H1 (cell line): ENCODE measurements around the gene RIMBP2. TPM values are rescaled to one million over a fixed set of nuclear protein-coding genes. Genes with fewer than 3 reads are reported as not detected.

Experiments used
- CTCF ChIA-PET: fragments of 300-600 bp; sonication (Branson Sonifier 250); formaldehyde crosslinking; loops from one replicate; lab custom pipeline; 2021; ENCODE audit not compliant: partially characterized antibody; lab: Charles Lee
- POLR2A ChIA-PET: fragments of 300-600 bp; sonication (Branson Sonifier 250); formaldehyde crosslinking; loops from one replicate; lab custom pipeline; 2021; ENCODE audit warnings: inconsistent platforms; ENCODE audit not compliant: partially characterized antibody; lab: Charles Lee
- DNase-seq, 2 experiments: peaks; one replicate each; pipeline versions ENCODE4 v3.0.0 to v3.0.0-alpha.2; 2010 to 2022; ENCODE audit warnings: low spot score in 2 of 2, low read depth in 1 of 2, mixed read lengths in 1 of 2
- FAIRE-seq: peaks from 2 replicates; lab custom pipeline; 2011; peaks lifted over from hg19 to GRCh38; lab: Jason Lieb, UNC
- H2AFZ ChIP-seq: 2 replicates; pipeline ENCODE4 v1.8.1; 2012; ENCODE audit warnings: low read length, inconsistent platforms
- H2AK5ac ChIP-seq: 2 replicates; pipeline ENCODE4 v1.6.1; 2013; ENCODE audit warnings: low read depth, low read length
- H2BK120ac ChIP-seq: replicated peaks from 2 replicates; pipeline ENCODE3; 2013; ENCODE audit warnings: low read depth, low read length, inconsistent platforms
- H2BK12ac ChIP-seq: 2 replicates; pipeline ENCODE4 v1.6.1; 2013; ENCODE audit warnings: low read depth, low read length
- H2BK15ac ChIP-seq: 2 replicates; pipeline ENCODE4 v1.6.1; 2013; ENCODE audit warnings: low read length
- H2BK20ac ChIP-seq: 2 replicates; pipeline ENCODE4 v1.6.1; 2013; ENCODE audit warnings: low read length
- H2BK5ac ChIP-seq: 2 replicates; pipeline ENCODE4 v1.6.1; 2013; ENCODE audit warnings: low read depth, low read length
- H3K14ac ChIP-seq: 2 replicates; pipeline ENCODE4 v1.6.1; 2013; ENCODE audit warnings: inconsistent platforms; ENCODE audit not compliant: insufficient read length
- H3K18ac ChIP-seq: 2 replicates; pipeline ENCODE4 v1.6.1; 2013; ENCODE audit warnings: low read length; ENCODE audit errors: extremely low read depth
- H3K23ac ChIP-seq: 2 replicates; pipeline ENCODE4 v1.6.1; 2013; ENCODE audit warnings: inconsistent platforms; ENCODE audit not compliant: insufficient read length
- H3K23me2 ChIP-seq: 2 replicates; pipeline ENCODE4 v1.6.1; 2013; ENCODE audit warnings: low read depth, low read length
- H3K27ac ChIP-seq: 2 replicates; pipeline ENCODE4 v1.6.1; 2011; ENCODE audit warnings: low read depth, low read length, inconsistent platforms
- H3K27me3 ChIP-seq, 4 experiments: replicated peaks in 1 of 4; 1 replicate in 1 of 4; 2 replicates in 3 of 4; pipeline versions ENCODE4 v1.6.1 to v1.8.1; 2011 to 2013; ENCODE audit warnings: low read length in 3 of 4, mild to moderate bottlenecking in 3 of 4, inconsistent platforms in 2 of 4, mixed read lengths in 2 of 4, moderate library complexity in 1 of 4; ENCODE audit not compliant: control insufficient read depth in 3 of 4, insufficient read depth in 3 of 4; ENCODE audit errors: extremely low read depth in 1 of 4
- H3K36me3 ChIP-seq, 4 experiments: 2 replicates each; pipeline versions ENCODE4 v1.6.1 to v1.8.1; 2011 to 2013; ENCODE audit warnings: mild to moderate bottlenecking in 4 of 4, low read length in 3 of 4, moderate library complexity in 2 of 4, control low read depth in 1 of 4, inconsistent platforms in 1 of 4; ENCODE audit not compliant: insufficient read depth in 4 of 4, control insufficient read depth in 2 of 4
- H3K4ac ChIP-seq: replicated peaks from 2 replicates; pipeline ENCODE3; 2013; ENCODE audit warnings: low read length, low read depth, mixed read lengths, inconsistent platforms; ENCODE audit not compliant: insufficient read length
- H3K4me1 ChIP-seq, 4 experiments: replicated peaks in 1 of 4; 1 replicate in 1 of 4; 2 replicates in 3 of 4; pipeline versions ENCODE4 v1.6.1 to v1.8.1; 2011 to 2013; ENCODE audit warnings: low read length in 3 of 4, inconsistent platforms in 2 of 4, mixed read lengths in 1 of 4; ENCODE audit not compliant: insufficient read depth in 4 of 4, control insufficient read depth in 3 of 4
- H3K4me2 ChIP-seq, 2 experiments: 2 replicates each; pipeline versions ENCODE4 v1.6.1 to v1.8.1; 2011 to 2013; ENCODE audit warnings: low read depth in 2 of 2, low read length in 2 of 2, control low read depth in 1 of 2, inconsistent platforms in 1 of 2, mild to moderate bottlenecking in 1 of 2; ENCODE audit not compliant: insufficient read depth in 1 of 2
- H3K4me3 ChIP-seq, 4 experiments: fragments of 200-600, 300-600 bp in 1 of 4; sonication (generic), shearing (Covaris generic), sonication (Bioruptor Twin) in 1 of 4; 2 replicates each; pipeline versions ENCODE4 v1.5.1 to v1.8.1; 2011 to 2016; ENCODE audit warnings: low read length in 4 of 4, low read depth in 3 of 4, control low read depth in 2 of 4, inconsistent platforms in 2 of 4, mild to moderate bottlenecking in 2 of 4, mixed read lengths in 1 of 4, moderate library complexity in 1 of 4; ENCODE audit not compliant: insufficient read depth in 2 of 4; ENCODE audit errors: extremely low read depth in 1 of 4
- H3K56ac ChIP-seq: replicated peaks from 2 replicates; pipeline ENCODE3; 2013; ENCODE audit warnings: low read depth, mild to moderate bottlenecking, mixed read lengths, low read length, inconsistent platforms; ENCODE audit not compliant: insufficient read length
- H3K79me1 ChIP-seq: 2 replicates; pipeline ENCODE4 v1.6.1; 2013; ENCODE audit warnings: low read depth, low read length, control low read depth
- H3K79me2 ChIP-seq, 2 experiments: 2 replicates each; pipeline versions ENCODE4 v1.6.1 to v1.8.1; 2012 to 2013; ENCODE audit warnings: low read length in 2 of 2, mild to moderate bottlenecking in 2 of 2, inconsistent platforms in 1 of 2; ENCODE audit not compliant: insufficient read depth in 2 of 2, control insufficient read depth in 1 of 2
- H3K9ac ChIP-seq, 4 experiments: replicated peaks in 1 of 4; 1 replicate in 1 of 4; 2 replicates in 3 of 4; pipeline versions ENCODE4 v1.6.1 to v1.8.1; 2011 to 2013; ENCODE audit warnings: low read depth in 3 of 4, low read length in 3 of 4, control low read depth in 2 of 4, mild to moderate bottlenecking in 2 of 4, moderate library complexity in 2 of 4, inconsistent platforms in 1 of 4; ENCODE audit errors: extremely low read depth in 1 of 4
- H3K9me3 ChIP-seq, 2 experiments: 2 replicates each; pipeline versions ENCODE4 v1.6.1 to v1.8.1; 2012 to 2013; ENCODE audit warnings: mild to moderate bottlenecking in 2 of 2, moderate library complexity in 2 of 2, control low read depth in 1 of 2, inconsistent platforms in 1 of 2, low read depth in 1 of 2, low read length in 1 of 2, mixed read lengths in 1 of 2; ENCODE audit not compliant: insufficient read depth in 2 of 2
- H4K20me1 ChIP-seq, 2 experiments: replicated peaks in 1 of 2; 2 replicates each; pipeline versions ENCODE3 to v1.8.1; 2011 to 2013; ENCODE audit warnings: inconsistent platforms in 2 of 2, low read length in 2 of 2, mild to moderate bottlenecking in 1 of 2; ENCODE audit not compliant: insufficient read depth in 2 of 2, control insufficient read depth in 1 of 2
- H4K5ac ChIP-seq: 2 replicates; pipeline ENCODE4 v1.6.1; 2013; ENCODE audit warnings: low read length, low read depth, mixed read lengths, inconsistent platforms; ENCODE audit not compliant: insufficient read length
- H4K8ac ChIP-seq: 2 replicates; pipeline ENCODE4 v1.8.0; 2013; ENCODE audit warnings: mild to moderate bottlenecking, moderate library complexity, low read length, inconsistent platforms; ENCODE audit not compliant: insufficient read depth; ENCODE audit errors: extremely low read depth
- H4K91ac ChIP-seq: replicated peaks from 2 replicates; pipeline ENCODE3; 2013; ENCODE audit warnings: low read length, mixed read lengths, inconsistent platforms; ENCODE audit not compliant: insufficient read length
- CTBP2 ChIP-seq: IDR thresholded peaks from 2 replicates; pipeline ENCODE4 v1.7.0; 2011; ENCODE audit warnings: borderline replicate concordance, mild to moderate bottlenecking, moderate library complexity, mixed read lengths, low read length; ENCODE audit not compliant: insufficient read depth, insufficient read length
- KDM1A ChIP-seq: fragments of 200-600, 300-600 bp; sonication (generic); IDR thresholded peaks from 2 replicates; pipeline ENCODE4 v1.7.1; 2016; ENCODE audit warnings: mild to moderate bottlenecking, low read length, borderline replicate concordance
- KDM5A ChIP-seq: fragments of 200-600 bp; IDR thresholded peaks from 2 replicates; pipeline ENCODE4 v1.7.1; 2012; ENCODE audit warnings: mild to moderate bottlenecking, low read length, inconsistent platforms, mixed read lengths
- RAD21 ChIP-seq, 2 experiments: IDR thresholded peaks in 1 of 2; conservative IDR thresholded peaks in 1 of 2; 2 replicates each; pipeline ENCODE4 v1.6.1; 2011; ENCODE audit warnings: low read depth in 2 of 2, low read length in 2 of 2, improper control_type of control experiment in 1 of 2, inconsistent platforms in 1 of 2, mild to moderate bottlenecking in 1 of 2, moderate library complexity in 1 of 2
- RXRA ChIP-seq: IDR thresholded peaks from 2 replicates; pipeline ENCODE4 v1.6.1; 2011; ENCODE audit warnings: low read depth, mild to moderate bottlenecking, low read length, moderate library complexity; ENCODE audit not compliant: insufficient read depth
- WGBS, 2 experiments: shearing (Covaris generic) in 1 of 2; methylation state at CpG; one replicate each; pipeline versions ENCODE4 v1.1.6 to v1.1.7; 2013 to 2015; ENCODE audit warnings: low lambda C conversion rate in 2 of 2, mixed read lengths in 2 of 2, inconsistent platforms in 1 of 2, low coverage in 1 of 2, missing lambda C conversion rate in 1 of 2; ENCODE audit not compliant: insufficient replicate concordance in 2 of 2, insufficient coverage in 1 of 2, insufficient read length in 1 of 2; ENCODE audit errors: extremely low coverage in 1 of 2, missing lambda C conversion rate in 1 of 2; 5-methylcytosine and 5-hydroxymethylcytosine counted together
- polyA plus RNA-seq, 7 experiments: library from polyadenylated mRNA; depleted of rRNA in 3 of 7; stranded (reverse) in 5 of 7; unstranded in 2 of 7; fragments of >200 nt in 5 of 7; fragments of 200-250 nt in 2 of 7; gene quantifications; 1 replicate in 5 of 7; 2 replicates in 1 of 7; 4 replicates in 1 of 7; pipeline versions ENCODE4 v1.2.1 to v1.2.3, GENCODE V29; 2011 to 2013; ENCODE audit warnings: missing spikeins in 2 of 7, mixed read lengths in 2 of 7
- total RNA-seq: library from RNA; stranded (reverse); fragmentation: NEBNext Ultra II Directional; extraction: Animal tissue kit (Norgen Biotek cat#: 25700); gene quantifications from 2 replicates; pipeline ENCODE4 v1.2.1, GENCODE V29; 2021

Gene RIMBP2
- total and polyA plus RNA-seq, 2 of the 8 experiments (the other 6 are each of a cell fraction or from before 2014, with no cell fraction given), result 0.18 to 0.65 TPM

- Histone ChIP-seq H3K36me3 (no peaks in the 10 kb centered on the region), H3K18ac (no peak overlapping the region), H3K23ac (no peak overlapping the region), H4K20me1 (peaks cover 0 to 4% of the 10 kb centered on the region in 2 experiments), H3K4me3 (no peak overlapping the region), H4K5ac (no peak overlapping the region), H3K9me3 (no peaks in the 10 kb centered on the region), H3K4me1 (no peaks in the 10 kb centered on the region), H2BK12ac (no peak overlapping the region), H2AK5ac (no peak overlapping the region), H2BK120ac (no peak overlapping the region), H4K8ac (no peak overlapping the region), H2BK20ac (no peak overlapping the region), H3K27me3 (no peaks in the 10 kb centered on the region), H3K27ac (no peak overlapping the region), H4K91ac (no peak overlapping the region), H3K14ac (no peak overlapping the region), H3K4me2 (no peak overlapping the region), H3K4ac (no peak overlapping the region), H3K9ac (no peak overlapping the region), H2AFZ (no peak overlapping the region), H3K56ac (no peak overlapping the region), H3K23me2 (peaks cover 12% of the 10 kb centered on the region; the same call in 1 of the 2 replicates), H2BK15ac (no peak overlapping the region), H3K79me2 (no peaks in the 10 kb centered on the region), H3K79me1 (no peaks in the 10 kb centered on the region), H2BK5ac (no peak overlapping the region)
- DNase-seq (no peak), FAIRE-seq (no peak)
- no peak for TF ChIP-seq CTBP2
- TF ChIP-seq RXRA, result no peak
- no peak for TF ChIP-seq KDM5A
- TF ChIP-seq RAD21 (IDR thresholded peaks at IDR 0.05 in 1 of 2, conservative IDR thresholded peaks at IDR 0.05 in 1 of 2; ENCODE audit: low read depth in 2 of 2, low read length in 2 of 2), result no peak
- no peak for TF ChIP-seq KDM1A
- CTCF ChIA-PET, result no interaction called here
- POLR2A ChIA-PET, result no interaction called here
- 87% methylated on average over 7 of the region's 7 CpGs; no CpG with 5 or more reads in 1 of the 2 experiments for WGBS, 2 experiments
Measured at GRCh38 chr12:130579231-130579630, 136.9 kb downstream of the RIMBP2 start.
